GM19452 (cell line): Measurements from ENCODE around the gene MMP24OS.

Experiments used
- ATAC-seq: cut with Tn5 transposase; IDR thresholded peaks from one replicate; pipeline ENCODE4 v1.9.1; 2021; ENCODE audit not compliant: unreplicated experiment

The MMP24OS gene

GRCh38 chr20:35291654-35292503 lies 14.0 kb upstream of the MMP24OS start, which contains the start of gene FAM83C:
FAM83C (minus strand) TSS chr20:35292425; CDS start chr20:35292304, 121 bp downstream.
- ATAC-seq, result no peak

GRCh38 chr20:35290887-35291417 lies 13.0 kb upstream of the MMP24OS start:
- no peak for ATAC-seq

DNA sequence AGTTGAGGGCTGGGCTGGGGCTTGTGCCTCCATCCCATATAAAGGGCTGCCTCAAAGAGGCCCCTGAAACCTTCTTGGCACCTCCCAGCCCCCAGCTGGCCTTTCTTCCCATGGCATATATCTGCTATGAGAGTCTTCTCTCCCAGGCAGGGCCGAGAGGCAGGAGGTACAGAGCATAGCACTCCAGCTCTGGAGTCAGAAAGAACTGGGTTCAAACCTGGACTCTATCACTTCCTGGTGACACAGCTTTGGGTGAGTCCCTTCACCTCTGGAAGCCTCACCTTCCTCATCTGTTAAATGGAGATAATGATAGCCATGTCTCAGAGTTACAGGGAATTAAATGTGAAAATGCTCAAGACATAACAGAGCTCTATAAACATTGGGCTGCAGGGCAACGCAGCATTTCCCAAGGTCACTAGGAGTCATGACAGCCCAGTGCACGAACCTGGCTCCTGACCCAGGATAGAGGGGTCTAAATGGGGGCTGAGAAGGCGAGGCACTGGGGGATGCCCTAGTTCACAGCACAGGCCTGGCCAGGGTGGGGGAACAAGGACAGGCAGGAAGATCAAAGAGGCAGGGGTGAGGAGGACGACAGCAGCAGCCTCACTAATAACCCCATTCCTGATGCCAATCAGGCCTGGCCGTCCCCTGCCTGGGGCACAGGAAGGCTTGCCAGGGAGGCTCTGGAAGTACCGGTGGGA lies 12.4 kb upstream of the MMP24OS start:
- no peak for ATAC-seq

GRCh38 chr20:35288325-35289060 lies 10.6 kb upstream of the MMP24OS start:
- no peak for ATAC-seq

GRCh38 chr20:35287509-35288324 lies 9.8 kb upstream of the MMP24OS start:
- ATAC-seq, result no peak

GRCh38 chr20:35286899-35287508 lies 9.1 kb upstream of the MMP24OS start:
- ATAC-seq, result no peak

DNA sequence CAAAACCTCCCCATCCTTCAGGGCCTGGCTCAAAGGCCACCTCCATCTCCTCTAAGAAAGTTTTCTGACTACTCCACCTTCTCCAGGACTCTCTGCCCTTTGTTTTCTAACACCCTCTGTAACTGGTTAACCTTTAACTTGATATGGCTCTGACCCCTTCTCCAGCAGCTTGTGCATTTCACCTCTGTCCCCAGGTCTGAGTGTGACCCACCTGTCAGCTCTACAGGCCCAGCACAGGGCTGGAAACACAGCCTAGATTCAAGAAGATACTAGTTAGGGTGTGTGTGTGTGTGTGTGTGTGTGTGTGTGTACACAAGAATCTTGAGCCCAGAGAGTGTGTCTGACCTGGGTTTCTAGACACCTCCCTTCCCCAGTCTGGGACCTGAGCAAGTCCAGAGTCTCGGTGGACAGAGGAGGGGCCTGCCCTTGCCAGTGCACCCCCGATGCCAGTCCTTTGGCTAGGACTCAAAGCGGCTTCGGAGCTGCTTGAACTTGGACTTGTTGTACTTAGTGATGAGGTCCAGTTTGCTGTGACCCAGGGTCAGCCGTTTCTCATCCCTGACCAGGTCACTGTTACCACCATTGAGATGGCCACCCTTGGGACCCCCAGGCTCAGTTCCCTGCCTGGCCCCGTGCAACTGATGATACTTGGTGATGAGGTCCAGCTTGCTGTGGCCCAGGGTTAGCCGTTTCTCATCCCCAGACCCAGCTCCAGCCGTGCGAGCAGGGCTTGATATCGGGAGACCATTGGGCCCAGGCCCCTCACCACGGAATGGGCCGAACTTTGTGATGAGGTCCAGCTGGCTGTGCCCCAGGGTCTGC lies 8.4 kb upstream of the MMP24OS start:
- ATAC-seq, result no peak

DNA sequence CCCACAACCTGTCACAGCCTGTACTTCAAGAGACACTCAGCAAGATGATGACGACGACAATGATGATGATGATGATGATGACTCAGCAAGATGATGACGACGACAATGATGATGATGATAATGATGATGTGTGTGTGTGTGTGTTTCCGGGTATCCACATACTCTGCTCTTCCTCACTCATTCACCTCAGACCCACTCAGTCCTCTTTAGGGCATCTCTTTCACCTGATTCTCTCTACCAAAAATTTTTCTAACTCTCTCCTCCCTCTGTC lies 7.8 kb upstream of the MMP24OS start:
- no peak for ATAC-seq

DNA sequence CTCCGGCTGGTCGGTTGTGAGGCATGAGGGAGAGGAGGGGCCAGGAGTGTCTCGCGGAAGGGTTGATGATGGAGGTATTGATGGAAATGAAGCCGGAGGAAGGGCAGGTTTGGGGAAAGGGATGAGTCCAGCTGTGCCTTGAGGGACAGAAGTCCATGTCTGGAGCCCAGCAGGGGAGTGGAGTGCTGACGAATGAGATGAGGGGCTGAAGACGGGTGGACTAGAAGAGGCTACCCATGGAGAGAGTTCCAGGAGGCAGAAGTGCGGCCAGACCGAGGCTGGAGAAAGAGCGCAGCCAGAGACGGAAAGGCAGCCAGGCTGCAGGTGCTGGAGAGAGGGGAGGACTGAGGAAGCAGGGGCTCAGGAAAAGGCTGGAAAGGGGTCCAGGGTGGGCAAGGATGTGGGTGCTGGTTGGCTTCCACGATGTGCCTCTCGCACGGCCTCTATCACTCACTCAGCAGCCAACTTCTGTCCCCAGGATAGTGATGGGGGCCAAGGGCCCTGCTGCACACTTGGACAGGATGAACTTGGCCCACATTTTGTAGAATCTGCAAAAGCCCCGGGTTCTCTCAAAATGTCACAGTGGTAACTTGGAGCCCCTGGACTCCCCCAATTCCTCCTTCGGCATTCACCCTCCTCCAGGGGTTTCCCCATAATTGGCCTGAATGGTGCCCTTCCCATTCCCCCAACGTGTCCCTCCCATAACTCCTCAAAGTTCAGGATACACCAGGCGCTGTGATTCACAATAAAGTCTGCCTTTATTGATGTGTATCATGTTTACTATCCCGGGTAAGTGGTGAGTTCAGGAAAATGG lies 7.3 kb upstream of the MMP24OS start:
- no peak for ATAC-seq

DNA sequence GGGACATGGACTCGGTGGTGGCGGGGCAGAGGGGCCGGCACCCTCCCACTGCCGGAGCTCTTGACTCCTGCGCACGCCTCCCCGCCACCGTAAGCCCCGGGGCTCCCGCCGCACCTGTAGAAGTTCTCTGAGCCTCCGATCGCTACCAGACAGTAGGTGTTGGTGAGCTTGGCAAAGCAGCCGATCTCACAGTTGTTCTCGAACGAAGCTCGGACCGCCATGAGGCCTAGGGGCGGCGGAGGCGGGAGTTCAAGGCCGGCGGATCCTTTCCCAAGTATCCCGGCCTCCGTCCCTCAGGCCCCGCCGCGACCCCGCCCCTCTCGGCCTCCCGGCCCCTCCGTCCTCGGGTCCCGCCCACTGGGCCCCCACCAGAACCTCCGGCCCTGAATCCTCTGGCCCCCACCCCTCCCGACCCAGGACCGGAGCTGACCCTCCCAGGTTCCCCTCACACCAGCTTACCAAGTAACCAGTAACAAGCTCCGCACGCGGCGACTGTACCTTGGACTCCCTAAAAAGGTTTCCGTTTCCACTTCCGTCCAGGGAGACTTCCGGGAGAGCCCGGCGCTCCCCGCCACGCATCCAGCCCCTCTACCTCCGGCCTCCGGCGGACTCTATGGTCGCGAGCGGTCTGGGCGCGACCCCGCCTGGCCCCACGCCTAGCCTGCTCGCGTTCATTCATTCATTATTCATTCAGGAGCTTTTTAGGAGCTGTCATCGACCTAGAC lies 6.5 kb upstream of the MMP24OS start, which contains the start of gene EIF6:
Gene EIF6 (minus strand): TSS at position 506 of the 725 bp plus-strand sequence. CDS start 285 bp downstream, at position 221.
- ATAC-seq, result peak; percentile 82

- no peak for ATAC-seq
Measured at GRCh38 chr20:35283441-35284266, 5.7 kb upstream of the MMP24OS start.

GRCh38 chr20:35281506-35282101 lies 3.7 kb upstream of the MMP24OS start:
- no peak for ATAC-seq

GRCh38 chr20:35280523-35280922 lies 2.6 kb upstream of the MMP24OS start:
- ATAC-seq, result no peak

DNA sequence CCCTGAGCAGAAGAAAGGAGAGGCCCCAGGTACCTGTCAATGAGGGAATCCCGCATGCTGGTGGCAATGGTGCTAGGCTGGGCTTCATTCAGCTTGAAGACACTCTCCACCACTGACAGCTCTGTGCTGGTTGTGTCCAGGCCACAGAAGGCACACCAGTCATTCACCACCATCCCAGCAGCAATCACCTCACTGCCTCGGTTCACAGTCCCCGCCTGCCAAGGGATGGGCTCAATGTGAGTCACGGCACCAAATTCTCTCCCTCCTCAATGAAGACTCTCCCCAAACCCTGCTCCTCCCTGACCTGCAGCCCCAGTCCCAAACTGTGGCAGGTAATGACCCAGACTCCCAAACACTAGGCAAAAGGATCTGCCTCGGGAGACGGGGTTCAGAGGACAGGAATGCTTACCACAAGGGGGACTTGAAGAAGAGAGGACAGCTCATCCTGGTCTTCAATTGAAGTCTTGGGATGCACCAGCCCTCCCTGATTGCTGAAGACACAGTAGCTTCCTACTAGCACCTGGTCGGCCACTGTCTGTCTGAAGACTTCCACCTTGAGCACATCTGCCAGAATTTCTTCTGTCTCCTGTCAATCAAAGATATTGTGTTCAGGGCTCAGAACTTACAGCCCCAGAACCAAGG lies 1.7 kb upstream of the MMP24OS start:
- ATAC-seq, result no peak

DNA sequence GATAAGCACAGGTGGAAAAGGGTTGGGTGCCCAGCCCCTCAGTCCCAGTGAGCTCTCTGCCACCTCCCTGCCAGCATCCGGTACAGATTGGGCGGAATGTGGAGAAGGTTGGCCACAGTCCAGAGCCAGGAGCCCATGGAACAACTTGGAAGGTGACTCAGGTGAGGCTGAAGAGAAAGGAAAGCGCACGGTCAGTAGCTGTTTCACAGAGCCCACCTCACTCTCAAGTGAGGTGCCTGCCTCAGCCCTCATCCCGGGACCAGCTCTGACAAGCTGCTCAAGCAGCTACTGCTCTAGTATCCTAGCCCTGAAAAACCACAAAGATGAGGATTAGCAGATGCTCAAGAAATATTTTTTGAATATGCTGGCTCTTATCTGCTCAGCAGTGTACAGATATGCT lies 1.1 kb upstream of the MMP24OS start:
- no peak for ATAC-seq

- ATAC-seq, result no peak
Measured at GRCh38 chr20:35277127-35277526, 795 bp downstream of the MMP24OS start.
